ENCODE data around the gene WHRN. TPM values are rescaled to one million over a fixed set of nuclear protein-coding genes. Genes with fewer than 3 reads are reported as not detected.

WHRN gene
- total RNA-seq, 2 donors from 2014 or later, result 7.1 to 8.6 TPM

GRCh38 chr9:114396558-114397218 is 108.6 kb downstream of the WHRN start:
- H3K4me1 Mint-ChIP-seq (ENCODE audit: low read depth), result peaks cover 58% of the 10 kb centered on the region
- ATAC-seq (replicated peaks in 1 of 2), result no peak
- no peaks in the 10 kb centered on the region for H3K9me3 Mint-ChIP-seq
- H3K4me3 Mint-ChIP-seq, result peak overlapping the region; percentile 98 to 99
- peaks cover 4 to 11% of the 10 kb centered on the region in 2 donors for H3K36me3 Mint-ChIP-seq (ENCODE audit: insufficient read depth in 2 of 2)
- H3K27ac Mint-ChIP-seq, result peak overlapping the region; percentile 91
- DNase-seq, result no peak
- no peaks in the 10 kb centered on the region for H3K27me3 Mint-ChIP-seq (ENCODE audit: low read depth)

DNA sequence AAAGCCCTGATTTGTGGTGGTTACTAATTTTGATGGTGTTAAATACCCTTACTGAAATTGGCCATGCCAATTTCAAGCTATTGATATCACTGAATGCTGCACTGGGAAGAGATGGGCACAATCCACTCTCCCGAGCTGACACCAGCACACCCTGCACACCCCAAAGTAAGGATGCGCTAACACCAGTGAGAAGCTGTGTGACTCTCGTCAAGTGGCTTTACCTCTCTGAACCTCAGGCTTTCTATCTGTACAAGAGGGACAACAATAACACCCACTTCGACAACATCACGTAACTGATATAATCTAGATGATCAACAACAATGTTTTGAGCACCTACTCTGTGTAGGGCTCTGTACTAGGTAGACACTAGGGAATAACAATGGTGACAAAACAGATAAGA is 109.5 kb downstream of the WHRN start:
- ATAC-seq (replicated peaks in 1 of 2), result no peak
- H3K4me1 Mint-ChIP-seq (ENCODE audit: low read depth), result peaks cover 68% of the 10 kb centered on the region
- no peaks in the 10 kb centered on the region for H3K9me3 Mint-ChIP-seq
- no peak for DNase-seq
- peaks cover 4 to 13% of the 10 kb centered on the region in 2 donors for H3K36me3 Mint-ChIP-seq (ENCODE audit: insufficient read depth in 2 of 2)
- H3K4me3 Mint-ChIP-seq, result peak overlapping the region; percentile 98 to 99
- H3K27ac Mint-ChIP-seq, result peak overlapping the region; percentile 42
- no peaks in the 10 kb centered on the region for H3K27me3 Mint-ChIP-seq (ENCODE audit: low read depth)

DNA sequence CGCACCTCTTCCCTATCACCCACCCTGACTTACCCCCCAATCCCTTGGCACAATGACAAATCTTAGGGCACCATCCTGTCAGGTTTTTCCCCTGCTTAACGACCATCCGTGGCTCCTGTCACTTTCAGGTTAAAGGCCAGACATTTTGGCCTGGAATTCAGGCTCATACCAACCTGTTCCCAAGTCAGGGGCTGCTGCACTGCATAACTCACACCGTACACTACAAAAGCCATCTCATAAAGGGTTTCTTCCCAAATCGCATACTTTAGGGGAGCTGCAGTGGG is 110.0 kb downstream of the WHRN start:
- DNase-seq (no peak), ATAC-seq (replicated peaks in 1 of 2) (no peak)
- peaks cover 73% of the 10 kb centered on the region for H3K4me1 Mint-ChIP-seq (ENCODE audit: low read depth)
- peaks cover 4 to 15% of the 10 kb centered on the region in 2 donors for H3K36me3 Mint-ChIP-seq (ENCODE audit: insufficient read depth in 2 of 2)
- H3K4me3 Mint-ChIP-seq, result peak overlapping the region; percentile 98 to 99
- peak overlapping the region; percentile 16 for H3K27ac Mint-ChIP-seq
- H3K27me3 Mint-ChIP-seq (ENCODE audit: low read depth), result no peaks in the 10 kb centered on the region
- no peaks in the 10 kb centered on the region for H3K9me3 Mint-ChIP-seq

DNA sequence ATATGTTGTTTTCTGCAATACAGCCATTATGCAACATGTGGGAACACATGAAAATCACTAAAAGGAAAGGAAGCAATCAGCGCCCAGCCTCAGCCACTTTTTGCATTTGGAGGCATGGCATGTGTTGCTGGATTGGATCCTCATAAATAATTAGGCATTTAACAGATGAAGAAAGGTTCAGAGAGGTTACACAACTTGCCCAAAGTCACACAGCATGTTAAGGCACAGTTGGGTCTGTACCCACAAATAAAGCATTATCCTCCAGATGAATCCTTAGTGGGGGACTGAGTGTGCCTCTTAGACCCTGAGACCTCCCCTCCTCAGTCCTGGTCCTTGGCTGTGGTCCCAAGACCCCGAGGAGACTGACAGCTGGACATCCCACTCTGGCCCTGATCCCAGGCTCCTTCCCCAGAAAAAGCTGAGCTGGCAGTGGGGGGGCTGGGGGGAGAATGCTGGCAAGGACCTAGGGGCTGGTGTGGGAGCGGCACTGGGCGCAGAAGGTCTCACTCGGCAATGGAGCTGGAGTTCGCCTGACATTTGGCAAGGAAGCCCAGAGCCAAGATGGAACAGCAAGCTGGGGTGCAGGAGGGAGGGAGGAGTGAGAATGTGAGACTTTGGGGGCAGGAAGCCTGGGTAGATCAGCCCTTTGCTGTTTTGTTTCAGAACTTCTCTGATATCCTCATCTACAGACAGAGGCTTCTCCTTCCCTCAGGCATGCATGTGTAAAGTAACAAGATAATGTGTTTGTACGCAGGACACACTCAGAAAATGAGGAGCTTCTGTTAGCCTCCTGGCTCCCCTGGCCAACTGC is 110.5 kb downstream of the WHRN start:
- no peaks in the 10 kb centered on the region for H3K9me3 Mint-ChIP-seq
- no peaks in the 10 kb centered on the region for H3K27me3 Mint-ChIP-seq (ENCODE audit: low read depth)
- peak overlapping the region; percentile 68 for H3K27ac Mint-ChIP-seq
- H3K4me1 Mint-ChIP-seq (ENCODE audit: low read depth), result peaks cover 78% of the 10 kb centered on the region
- H3K4me3 Mint-ChIP-seq, result peak overlapping the region; percentile 98 to 99
- H3K36me3 Mint-ChIP-seq (ENCODE audit: insufficient read depth in 2 of 2), result peaks cover 4 to 15% of the 10 kb centered on the region in 2 donors
- ATAC-seq (replicated peaks in 1 of 2) (no peak), DNase-seq (no peak)

DNA sequence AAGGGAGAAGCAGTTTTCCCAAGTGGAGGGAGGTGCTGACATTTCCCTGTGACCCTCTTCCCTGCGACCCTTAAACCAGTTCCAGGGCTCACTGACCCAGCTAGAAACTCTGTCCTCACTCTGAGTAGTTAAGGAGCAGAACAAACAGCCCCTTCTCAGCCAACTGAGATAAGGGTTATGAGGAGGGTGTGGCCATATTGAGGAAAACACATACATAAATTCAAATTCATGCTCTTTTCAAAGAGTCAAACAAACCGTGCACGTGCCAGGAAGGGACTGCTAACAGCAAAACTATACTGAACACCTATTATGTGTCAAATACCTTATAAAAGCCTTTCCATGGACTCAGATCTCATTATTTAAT is 112.5 kb downstream of the WHRN start:
- Mint-ChIP-seq H3K4me3 (peak overlapping the region in 1 of 2 donors; percentile 34), H3K4me1 (ENCODE audit: low read depth) (peaks cover 96% of the 10 kb centered on the region), H3K27me3 (ENCODE audit: low read depth) (no peaks in the 10 kb centered on the region), H3K9me3 (no peaks in the 10 kb centered on the region), H3K36me3 (ENCODE audit: insufficient read depth in 2 of 2) (peaks cover 11 to 24% of the 10 kb centered on the region in 2 donors), H3K27ac (peak overlapping the region; percentile 47)
- ATAC-seq (replicated peaks in 1 of 2) (no peak), DNase-seq (no peak)

- peak overlapping the region; percentile 99 to 100 for H3K4me3 Mint-ChIP-seq
- ATAC-seq (replicated peaks in 1 of 2), result no peak
- no peaks in the 10 kb centered on the region for H3K9me3 Mint-ChIP-seq
Measured at GRCh38 chr9:114390952-114391351, 114.3 kb downstream of the WHRN start.

GRCh38 chr9:114389612-114390368 is 115.5 kb downstream of the WHRN start:
- ATAC-seq (replicated peaks in 1 of 2), result no peak

More at GRCh38 chr9:114390952-114391351, 114.3 kb downstream of the WHRN start:
- peak overlapping the region; percentile 96 for H3K27ac Mint-ChIP-seq
- H3K36me3 Mint-ChIP-seq (ENCODE audit: insufficient read depth in 2 of 2), result peaks cover 23 to 34% of the 10 kb centered on the region in 2 donors
- no peaks in the 10 kb centered on the region for H3K27me3 Mint-ChIP-seq (ENCODE audit: low read depth)
- DNase-seq, result no peak
- peaks cover 82% of the 10 kb centered on the region for H3K4me1 Mint-ChIP-seq (ENCODE audit: low read depth)

GRCh38 chr9:114388764-114389375 is 116.4 kb downstream of the WHRN start:
- H3K27me3 Mint-ChIP-seq (ENCODE audit: low read depth), result no peaks in the 10 kb centered on the region
- peak overlapping the region; percentile 99 to 100 for H3K4me3 Mint-ChIP-seq
- H3K9me3 Mint-ChIP-seq, result no peaks in the 10 kb centered on the region
- H3K27ac Mint-ChIP-seq, result peak overlapping the region; percentile 96
- ATAC-seq (replicated peaks in 1 of 2) (no peak), DNase-seq (no peak)
- H3K4me1 Mint-ChIP-seq (ENCODE audit: low read depth), result peaks cover 81% of the 10 kb centered on the region
- peaks cover 30 to 45% of the 10 kb centered on the region in 2 donors for H3K36me3 Mint-ChIP-seq (ENCODE audit: insufficient read depth in 2 of 2)

More at GRCh38 chr9:114389612-114390368, 115.5 kb downstream of the WHRN start:
- Mint-ChIP-seq H3K36me3 (ENCODE audit: insufficient read depth in 2 of 2) (peaks cover 29 to 39% of the 10 kb centered on the region in 2 donors), H3K9me3 (no peaks in the 10 kb centered on the region), H3K27ac (peak overlapping the region; percentile 96), H3K4me1 (ENCODE audit: low read depth) (peaks cover 81% of the 10 kb centered on the region), H3K27me3 (ENCODE audit: low read depth) (no peaks in the 10 kb centered on the region), H3K4me3 (peak overlapping the region; percentile 99 to 100)
- DNase-seq, result peak in 1 of 2 donors; percentile 41

GRCh38 chr9:114388357-114388682 is 117.0 kb downstream of the WHRN start:
- Mint-ChIP-seq H3K4me3 (peak overlapping the region; percentile 99 to 100), H3K36me3 (ENCODE audit: insufficient read depth in 2 of 2) (peaks cover 32 to 45% of the 10 kb centered on the region in 2 donors), H3K9me3 (no peaks in the 10 kb centered on the region), H3K27me3 (ENCODE audit: low read depth) (no peaks in the 10 kb centered on the region), H3K27ac (peak overlapping the region; percentile 96), H3K4me1 (ENCODE audit: low read depth) (peaks cover 81% of the 10 kb centered on the region)
- ATAC-seq (replicated peaks in 1 of 2), result no peak
- no peak for DNase-seq

DNA sequence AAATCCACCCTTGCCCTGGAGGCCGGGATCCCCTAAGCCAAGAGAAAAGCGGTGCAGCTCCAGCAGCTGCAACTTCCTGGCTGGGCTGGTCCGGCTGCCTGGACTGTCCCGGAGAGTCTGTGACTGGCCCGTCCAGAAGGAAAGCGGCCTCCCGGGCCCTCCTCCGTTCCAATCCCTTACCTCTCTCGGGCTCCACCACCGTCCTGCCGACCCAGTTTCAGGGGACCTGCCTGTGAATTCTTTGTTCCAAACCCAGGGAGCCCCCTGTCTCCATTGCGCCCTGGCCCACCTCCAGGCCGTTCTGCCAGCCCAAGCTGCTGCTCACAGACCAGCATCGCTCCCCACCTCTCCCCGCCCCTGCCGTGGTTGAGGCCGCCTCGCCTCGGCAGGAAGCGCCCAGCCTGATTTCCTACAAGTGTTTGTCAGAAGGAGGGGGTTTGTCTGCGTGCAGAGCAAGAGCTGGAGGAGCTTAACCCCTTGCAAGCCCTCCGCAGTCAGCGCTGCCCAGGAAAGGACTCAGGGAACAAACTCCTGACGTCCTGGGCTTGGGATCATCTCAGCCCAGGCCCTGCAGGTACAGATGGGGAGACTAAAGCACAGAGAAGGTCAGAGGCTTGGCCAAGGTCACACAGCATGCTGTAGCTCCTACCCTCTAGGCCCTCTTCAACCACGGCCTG is 117.5 kb downstream of the WHRN start, which contains the start of gene AKNA:
AKNA (minus strand) TSS at position 303 of the 677 bp plus-strand sequence. CDS start 6,649 bp downstream, outside the sequence.
- DNase-seq (peak; percentile 84 to 85), ATAC-seq (replicated peaks in 1 of 2) (peak; percentile 18 to 26)
- Mint-ChIP-seq H3K4me3 (peak within 1 kb of the TSS; percentile 99 to 100), H3K4me1 (ENCODE audit: low read depth) (peaks cover 82% of the 10 kb centered on the region), H3K27me3 (ENCODE audit: low read depth) (no peaks in the 10 kb centered on the region), H3K36me3 (ENCODE audit: insufficient read depth in 2 of 2) (peaks cover 33 to 45% of the 10 kb centered on the region in 2 donors), H3K27ac (peak within 1 kb of the TSS; percentile 96), H3K9me3 (no peaks in the 10 kb centered on the region)

DNA sequence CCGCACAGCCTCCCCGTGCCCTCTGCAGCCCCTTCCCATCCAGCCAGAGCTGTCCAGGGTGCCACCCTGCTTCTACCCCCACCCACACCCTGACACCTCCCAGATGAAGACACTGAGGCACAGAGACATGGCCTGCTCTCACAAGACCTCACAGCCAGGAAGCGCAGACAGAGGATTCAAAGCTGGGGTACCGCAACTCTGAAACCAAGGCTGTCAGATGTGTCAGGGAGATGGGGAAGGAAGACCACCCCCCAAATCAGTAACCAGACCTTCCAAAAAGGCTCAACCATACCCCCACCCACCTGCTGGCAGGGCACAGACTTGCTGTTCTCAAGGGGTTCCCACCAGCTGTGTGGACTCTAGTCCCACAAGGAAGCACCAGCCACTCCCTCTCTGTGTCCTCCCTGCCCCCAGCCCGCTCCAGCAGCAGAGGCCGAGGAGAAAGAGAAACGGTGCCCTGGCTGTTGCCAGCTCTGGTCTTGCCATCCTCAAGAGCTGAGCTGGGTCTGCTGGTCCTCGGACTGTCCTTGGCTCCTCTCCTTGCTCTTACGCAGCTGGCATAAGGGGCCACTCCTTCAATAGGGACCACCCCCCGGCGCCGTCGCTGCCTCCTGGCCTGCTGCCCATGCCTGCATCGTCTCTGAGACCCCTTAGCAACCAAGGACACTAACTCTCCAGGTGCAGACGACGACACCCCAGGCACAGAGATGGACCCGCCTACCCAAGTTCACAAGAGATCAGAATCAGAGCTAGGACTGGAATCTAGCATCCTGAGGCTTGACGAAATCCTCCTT is 118.2 kb downstream of the WHRN start:
- peaks cover 36 to 48% of the 10 kb centered on the region in 2 donors for H3K36me3 Mint-ChIP-seq (ENCODE audit: insufficient read depth in 2 of 2)
- ATAC-seq (replicated peaks in 1 of 2), result no peak
- peak overlapping the region; percentile 99 to 100 for H3K4me3 Mint-ChIP-seq
- H3K9me3 Mint-ChIP-seq, result no peaks in the 10 kb centered on the region
- H3K4me1 Mint-ChIP-seq (ENCODE audit: low read depth), result peaks cover 84% of the 10 kb centered on the region
- H3K27me3 Mint-ChIP-seq (ENCODE audit: low read depth), result no peaks in the 10 kb centered on the region
- no peak for DNase-seq
- H3K27ac Mint-ChIP-seq, result peak overlapping the region; percentile 96
